Inferior parietal cortex (tissue), 1 donor: ENCODE measurements around the gene STOML1.

Source experiments
- DNase-seq: peaks from one replicate; pipeline ENCODE4 v3.0.0-alpha.2; 2016; ENCODE audit errors: extremely low spot score

STOML1 gene, protein sequence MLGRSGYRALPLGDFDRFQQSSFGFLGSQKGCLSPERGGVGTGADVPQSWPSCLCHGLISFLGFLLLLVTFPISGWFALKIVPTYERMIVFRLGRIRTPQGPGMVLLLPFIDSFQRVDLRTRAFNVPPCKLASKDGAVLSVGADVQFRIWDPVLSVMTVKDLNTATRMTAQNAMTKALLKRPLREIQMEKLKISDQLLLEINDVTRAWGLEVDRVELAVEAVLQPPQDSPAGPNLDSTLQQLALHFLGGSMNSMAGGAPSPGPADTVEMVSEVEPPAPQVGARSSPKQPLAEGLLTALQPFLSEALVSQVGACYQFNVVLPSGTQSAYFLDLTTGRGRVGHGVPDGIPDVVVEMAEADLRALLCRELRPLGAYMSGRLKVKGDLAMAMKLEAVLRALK

DNA sequence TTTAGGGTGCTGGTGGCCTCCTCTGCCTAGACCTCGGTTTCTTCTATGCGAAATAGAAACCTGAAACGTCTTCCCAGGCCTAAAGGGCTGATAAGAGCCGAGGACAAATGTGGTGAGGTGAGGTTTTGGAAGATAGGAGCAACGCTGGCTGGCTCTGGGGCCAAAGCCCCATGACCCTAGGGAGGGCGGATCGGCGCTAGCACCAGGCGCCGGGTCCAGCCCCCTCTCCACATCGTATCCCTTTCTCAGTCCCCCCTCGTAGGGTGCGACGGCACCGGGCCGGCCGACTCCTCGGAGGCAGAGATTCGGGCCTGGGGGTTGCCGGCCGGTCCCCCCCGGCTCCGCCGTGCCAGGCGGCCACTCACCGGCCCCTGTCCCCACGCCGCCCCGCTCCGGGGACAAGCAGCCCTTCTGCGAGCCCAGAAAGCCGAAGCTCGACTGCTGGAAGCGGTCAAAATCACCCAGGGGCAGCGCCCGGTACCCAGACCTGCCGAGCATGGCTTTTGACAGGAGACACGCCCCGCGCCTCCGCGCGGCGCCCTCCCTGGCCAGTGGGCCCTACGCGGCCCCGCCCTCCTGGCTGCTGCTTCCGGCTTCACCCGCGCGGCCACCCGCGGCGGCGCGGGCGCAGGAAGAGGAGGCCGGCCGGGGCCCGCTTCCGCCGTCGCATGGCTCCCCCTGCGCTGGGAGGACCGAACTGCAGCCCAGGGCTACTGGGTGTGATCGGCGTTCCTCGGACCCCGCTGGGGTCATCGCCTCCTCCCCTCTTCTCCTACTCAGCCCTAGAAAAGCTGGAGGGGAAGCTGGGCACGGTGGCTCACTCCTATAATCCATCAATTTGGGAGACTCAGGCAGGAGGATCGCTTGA, at the start of gene STOML1:
Gene STOML1 (minus strand): TSS at position 570 of the 868 bp plus-strand sequence. CDS start 72 bp downstream, at position 498.
- peak; percentile 89 for DNase-seq

DNA sequence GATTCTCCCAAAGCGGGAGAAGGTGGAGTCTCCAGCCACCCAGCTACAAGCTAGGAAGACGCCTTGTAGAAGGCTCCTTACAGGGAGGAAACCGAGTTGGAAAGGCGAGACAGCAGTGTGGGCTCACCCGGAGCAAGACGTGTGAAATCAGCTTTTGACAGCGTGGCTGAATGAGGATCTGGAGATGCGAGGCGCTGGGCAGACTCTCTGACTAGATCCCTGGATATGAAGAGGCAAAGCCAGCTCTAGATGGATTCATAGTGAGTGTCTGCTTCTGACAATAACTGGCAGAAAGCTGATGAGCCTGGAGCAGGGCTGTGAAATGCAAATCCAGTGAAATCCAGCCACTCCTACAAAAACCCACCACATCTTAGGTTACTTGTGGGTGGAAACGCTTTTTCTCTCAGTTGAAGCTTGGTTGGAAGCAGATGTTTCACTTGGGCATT, 49.2 kb upstream of the STOML1 start:
- DNase-seq, result no peak

DNA sequence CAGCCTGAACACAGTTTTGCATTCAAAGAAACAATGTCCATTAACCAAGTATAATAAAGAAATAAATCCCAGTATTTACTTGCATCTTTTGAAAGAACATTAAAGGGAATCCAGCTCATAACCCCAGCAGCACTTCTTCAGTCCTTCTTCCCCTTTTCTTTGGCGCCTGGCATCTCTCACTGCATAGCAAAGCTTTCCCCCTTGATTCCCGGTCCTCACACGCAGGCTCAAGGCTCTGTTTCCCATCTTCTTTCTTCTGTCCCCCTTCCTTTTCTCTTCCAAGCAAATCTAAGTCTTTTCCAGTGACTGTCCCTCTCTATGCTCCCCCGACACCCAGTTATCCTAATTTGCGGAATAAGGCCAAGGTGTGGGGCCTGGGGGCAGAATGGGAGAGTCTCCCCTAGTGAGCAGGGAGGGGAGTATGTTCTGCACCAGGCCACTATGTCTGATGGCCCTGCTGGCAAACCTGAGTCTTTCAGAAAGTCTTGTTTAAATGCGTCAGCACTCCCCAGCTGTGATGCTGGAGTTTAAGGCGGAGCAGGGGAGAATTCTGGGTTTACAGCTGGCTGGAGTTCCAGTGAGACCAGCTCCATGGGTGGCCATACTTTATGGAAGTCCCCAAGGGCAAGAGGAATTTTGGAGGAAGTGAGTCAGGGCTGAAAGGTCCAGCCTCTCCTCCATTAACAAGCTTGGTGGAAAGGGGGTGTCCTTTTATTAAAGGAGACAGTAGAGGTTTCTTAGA, 48.2 kb upstream of the STOML1 start:
- no peak for DNase-seq

DNA sequence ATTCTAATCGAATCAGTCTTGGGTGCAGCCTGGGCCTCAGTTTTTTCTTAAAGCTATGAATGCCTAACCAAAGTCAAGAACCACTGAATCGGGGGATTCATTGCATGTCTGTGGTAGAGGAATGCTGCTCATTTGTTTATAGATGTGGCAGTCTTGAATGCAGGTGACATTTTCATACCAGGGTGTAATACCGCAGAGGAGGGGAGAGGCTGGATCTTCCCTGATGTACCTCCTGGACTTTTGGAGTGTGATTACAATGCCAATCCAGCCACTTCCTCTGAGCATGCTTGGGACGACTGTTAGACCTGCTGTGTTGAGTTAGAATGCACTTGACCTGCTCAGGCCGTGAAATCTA, 47.5 kb upstream of the STOML1 start:
- DNase-seq, result no peak

DNA sequence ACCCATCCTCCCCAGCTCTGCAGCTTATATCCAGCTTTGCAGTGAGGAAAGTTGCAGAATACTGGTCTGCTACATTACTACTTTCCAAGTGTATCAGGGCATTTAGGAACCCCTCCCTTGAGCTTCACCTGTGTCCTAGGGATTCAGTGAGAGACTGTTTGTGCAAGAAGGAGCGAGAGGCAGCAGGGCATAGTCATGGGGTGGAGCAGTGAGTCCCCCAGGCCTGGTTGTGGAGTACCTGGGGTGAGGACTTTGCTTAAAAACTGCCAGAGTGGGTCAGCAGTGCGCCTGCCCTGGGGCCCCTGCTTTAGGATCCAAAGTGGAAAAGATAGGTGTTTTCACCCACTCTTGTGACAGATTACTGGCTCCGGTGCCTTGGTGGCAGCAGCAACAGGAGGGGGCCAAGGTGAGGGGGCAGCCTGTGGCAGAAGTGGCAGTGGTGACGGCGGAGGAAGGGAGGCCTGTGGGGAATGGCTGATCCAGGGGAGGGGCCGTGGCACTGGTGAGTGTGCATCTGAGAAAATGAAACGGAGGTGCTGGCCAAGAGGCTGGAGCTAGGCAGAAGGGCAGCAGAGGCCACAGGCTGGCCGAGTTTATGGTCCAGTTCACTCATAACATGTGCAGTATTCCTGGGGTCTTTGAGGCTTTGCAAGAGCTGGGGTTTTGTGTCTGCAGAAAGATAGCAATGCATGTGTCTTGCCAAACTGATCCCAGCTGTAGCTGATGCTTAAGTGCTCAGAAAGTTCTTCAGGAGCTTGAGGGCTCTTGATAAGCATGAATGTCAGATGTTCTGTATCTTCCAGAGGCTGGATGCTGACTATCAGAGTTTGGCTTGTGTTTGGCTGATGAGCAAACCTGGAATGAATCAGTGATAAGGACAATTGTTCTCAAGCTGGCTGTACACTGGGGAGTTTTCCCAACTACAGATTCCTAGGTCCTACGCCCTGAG, 46.9 kb upstream of the STOML1 start:
- DNase-seq, result no peak

DNA sequence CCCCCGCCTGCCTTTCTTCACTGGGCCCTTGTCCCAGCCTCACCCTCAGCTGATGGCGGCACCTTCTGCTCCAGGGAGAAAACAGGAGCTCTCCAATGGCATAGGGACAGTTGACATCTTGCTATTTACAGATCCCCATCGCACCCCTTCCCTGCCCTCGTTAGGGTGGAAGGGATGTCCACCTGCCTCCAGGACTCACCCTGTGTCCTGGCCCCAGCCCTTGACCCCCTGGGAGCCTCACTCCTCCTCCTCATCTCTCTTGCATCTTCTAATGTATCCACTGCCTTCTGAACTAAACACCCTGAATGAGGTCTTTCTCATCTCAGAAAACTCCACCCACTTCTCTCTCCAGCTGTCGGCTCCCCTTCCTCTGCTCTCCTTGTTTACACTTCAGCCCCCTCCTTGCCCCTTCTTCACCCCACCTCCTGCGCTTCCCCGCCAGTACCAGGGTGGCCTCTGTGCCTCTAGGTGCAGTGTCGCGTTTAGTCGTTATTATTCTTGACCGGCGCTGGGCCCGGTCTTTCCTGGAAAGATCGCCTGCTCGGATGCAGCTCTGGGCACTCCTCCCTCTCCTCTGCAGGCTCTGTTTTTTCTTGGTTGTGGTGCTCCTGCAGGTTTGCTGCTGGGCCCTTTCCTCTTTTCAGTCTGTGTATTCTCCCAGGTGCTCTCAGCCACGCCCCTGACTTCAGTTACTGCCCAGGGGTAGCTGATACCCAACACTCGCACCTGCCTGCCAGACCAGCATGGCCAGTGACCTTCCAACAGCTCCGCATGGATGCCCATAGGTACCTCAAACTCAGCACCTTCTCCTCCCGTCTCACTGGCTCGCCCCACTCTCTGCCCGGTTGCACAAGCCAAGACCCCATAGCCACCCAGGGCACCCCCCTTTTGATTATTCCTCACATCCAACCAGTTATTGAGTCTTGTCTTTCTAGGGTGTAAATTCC, 45.3 kb upstream of the STOML1 start:
- no peak for DNase-seq

DNA sequence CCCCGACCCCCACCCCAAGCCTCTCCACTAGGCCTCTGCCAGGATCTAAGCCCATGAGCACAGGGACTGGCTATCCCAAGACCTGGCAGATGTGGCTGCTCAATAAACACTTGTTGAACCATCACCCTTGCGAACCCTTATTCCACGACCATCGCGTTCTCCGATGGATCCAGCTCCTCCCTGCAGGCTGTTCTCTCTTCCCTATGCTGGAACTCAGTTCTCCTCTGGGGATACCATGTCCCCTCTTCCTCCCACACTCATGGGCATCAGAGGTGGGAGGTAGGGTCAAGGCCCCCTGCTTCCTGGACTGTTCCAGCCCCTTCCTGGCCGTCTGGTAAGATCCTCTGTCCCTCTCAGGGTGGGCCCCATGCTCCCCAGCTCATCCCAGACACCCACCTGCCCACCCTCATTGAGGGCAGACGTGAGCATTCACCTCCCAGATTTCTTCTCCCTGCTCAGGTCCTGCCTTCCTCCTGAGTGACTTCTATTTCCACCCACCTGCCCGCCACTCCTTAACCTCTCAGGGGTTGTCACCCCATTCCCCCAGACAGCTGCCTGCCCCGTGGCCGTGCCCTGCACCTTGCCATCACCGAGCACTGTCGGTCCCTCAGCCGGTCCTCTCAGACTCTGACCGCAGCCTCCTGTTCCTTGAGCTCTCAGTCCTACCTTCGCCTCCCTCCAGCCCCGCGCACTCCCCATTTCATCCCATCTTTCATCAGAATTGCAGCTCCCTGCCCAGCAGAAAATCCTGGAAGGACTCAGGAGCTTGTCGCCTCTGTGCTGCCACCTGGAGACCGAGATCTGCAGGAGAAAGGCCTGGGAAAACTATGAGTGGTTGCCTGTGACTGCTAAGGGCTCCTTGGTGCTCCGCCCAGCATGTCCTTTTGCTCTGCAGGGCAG, 44.4 kb upstream of the STOML1 start:
- DNase-seq, result no peak

DNA sequence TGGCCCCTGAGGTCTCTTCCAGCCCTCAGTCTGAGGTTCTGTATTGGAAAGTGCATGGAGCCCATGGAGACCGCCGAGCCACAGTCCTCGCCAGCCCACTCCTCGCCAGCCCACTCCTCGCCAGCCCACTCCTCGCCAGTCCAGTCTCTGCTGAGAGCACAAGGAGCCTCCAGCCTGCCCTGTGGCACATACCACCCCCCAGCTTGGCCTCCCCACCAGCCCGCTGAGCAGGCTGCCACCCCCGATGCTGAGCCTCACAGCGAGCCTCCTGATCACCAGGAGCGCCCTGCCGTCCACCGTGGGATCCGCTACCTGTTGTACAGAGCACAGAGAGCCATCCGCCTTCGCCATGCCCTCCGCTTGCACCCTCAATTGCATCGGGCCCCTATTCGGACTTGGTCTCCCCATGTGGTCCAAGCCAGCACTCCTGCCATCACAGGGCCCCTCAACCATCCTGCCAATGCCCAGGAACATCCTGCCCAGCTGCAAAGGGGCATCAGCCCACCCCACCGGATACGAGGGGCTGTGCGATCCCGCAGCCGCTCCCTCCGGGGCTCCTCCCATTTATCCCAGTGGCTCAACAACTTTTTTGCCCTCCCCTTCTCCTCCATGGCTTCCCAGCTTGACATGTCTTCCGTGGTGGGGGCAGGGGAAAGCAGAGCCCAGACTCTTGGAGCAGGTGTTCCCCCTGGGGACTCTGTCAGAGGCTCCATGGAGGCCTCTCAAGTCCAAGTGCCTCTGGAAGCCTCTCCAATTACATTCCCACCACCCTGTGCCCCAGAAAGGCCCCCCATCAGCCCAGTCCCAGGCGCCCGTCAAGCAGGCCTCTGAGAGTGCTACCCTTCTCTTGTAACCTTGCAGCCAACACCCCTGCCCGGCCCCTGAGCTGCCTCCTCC, 43.3 kb upstream of the STOML1 start:
- no peak for DNase-seq

DNA sequence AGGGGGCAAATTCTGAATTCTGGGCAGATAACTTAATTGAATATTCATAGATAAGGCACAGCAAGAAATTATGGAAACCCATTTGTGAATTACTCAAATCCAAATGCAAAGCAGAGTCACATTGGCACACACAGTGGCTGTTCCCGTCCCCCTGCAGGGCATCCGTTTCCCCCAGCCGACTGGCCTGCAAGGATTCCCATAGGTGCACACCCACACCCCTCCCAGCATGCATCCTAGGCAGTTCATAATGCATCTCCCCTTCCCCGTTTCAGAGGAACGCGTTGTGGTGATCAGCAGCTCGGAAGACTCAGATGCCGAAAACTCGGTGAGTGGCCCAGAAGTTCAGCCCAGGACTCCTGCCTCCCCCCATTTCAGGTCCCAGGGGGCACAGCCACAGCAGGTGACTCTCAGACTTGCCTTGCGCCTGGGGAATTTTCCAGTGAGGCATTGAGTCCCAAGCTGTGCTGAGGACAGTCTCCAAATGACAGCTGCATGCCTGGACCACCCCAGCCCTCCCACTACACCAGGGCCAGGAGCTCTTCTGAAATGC, 42.2 kb upstream of the STOML1 start:
- DNase-seq, result no peak

DNA sequence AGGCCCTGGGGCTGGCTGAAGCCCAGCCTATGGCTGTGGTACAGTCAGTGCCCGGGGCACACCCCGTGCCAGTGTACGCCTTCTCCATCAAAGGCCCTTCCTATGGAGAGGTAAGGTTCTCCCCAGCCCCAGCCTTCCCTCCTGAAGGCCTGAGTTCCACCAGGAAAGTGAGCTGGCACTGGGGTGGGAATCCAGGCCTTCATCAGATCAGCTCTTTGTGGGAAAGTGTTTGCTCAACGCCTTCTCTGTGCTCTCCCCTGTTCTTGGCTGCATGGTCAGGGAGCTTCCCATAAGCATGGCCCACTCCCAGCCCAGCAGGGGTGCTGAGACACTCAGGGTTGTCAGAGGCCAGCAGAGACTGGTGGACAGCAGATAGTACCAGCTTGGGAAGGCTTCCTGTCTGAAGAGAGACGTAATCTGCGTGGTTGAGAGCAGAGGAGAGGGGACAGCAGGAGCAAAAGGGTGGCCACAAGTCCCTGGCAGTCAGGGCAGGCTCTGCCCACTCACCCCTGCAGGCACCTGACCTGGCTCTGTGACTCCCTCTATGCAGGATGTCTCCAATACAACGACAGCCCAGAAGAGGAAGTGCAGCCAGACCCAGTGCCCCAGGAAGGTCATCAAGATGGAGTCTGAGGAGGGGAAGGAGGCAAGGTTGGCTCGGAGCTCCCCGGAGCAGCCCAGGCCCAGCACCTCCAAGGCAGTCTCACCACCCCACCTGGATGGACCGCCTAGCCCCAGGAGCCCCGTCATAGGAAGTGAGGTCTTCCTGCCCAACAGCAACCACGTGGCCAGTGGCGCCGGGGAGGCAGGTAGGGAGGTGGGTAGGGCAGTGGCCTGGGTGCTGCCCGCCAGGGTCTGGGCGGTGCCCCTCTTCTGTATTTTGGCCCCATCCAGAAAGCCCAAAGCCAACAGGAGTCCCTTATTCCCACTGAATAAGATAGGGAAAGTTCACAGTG, 40.8 kb upstream of the STOML1 start:
- DNase-seq, result no peak

DNA sequence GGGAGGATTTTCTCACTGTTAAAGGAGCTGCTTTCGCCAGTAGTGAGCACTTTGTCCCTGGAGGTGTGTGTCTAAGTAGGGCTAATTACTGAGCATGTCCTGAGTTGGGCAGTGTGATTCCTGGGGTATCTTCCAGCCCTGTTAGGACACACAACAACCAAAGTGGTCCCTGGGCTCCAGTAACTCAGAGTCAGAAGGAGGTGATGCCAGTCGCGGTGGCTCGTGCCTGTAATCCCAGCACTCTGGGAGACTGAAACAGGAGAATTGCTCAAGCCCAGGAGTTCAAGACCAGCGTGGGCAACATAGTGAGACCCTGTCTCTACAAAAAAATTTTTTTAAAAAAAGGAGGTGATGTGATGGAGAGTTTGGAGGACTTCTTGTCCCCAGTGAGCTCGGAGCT, 40.0 kb upstream of the STOML1 start:
- DNase-seq, result no peak

DNA sequence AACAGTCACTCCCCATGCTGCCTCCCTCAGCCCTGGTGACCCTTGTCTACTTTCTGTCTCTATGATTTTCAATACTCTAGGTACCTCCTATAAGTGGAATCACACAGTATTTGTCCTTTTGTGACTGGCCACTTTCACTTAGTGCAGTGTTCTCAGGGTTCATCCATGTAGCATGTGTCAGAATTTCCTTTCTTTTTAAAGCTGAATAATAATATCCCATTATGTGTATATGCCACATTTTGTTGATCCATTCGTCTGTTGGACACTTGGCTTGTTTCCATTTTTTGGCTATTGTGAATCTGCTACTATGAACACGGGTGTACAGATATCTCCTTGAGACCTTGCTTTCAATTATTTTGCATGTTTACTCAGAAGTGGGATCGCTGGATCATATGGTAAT, 36.6 kb upstream of the STOML1 start:
- DNase-seq, result no peak

DNA sequence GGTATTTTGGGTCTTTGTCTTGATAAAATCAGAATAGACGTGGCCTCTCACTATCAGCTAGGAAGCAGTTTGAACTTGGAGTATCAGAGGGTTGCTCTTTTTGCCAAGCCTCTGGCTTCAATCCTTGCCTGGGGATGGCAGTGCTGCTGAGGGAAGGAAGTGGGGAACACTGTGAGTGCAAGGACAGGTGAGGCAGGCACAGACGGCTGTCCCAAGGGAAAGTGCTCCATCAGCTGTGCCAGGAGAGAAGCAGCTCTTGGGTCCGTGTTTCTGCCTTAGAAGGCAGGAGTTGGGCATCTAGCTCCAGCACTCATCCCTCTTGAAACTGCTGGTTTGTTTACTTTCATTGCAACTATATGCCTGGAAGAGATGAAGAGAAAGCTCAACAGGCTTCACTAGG, 35.6 kb upstream of the STOML1 start:
- no peak for DNase-seq

DNA sequence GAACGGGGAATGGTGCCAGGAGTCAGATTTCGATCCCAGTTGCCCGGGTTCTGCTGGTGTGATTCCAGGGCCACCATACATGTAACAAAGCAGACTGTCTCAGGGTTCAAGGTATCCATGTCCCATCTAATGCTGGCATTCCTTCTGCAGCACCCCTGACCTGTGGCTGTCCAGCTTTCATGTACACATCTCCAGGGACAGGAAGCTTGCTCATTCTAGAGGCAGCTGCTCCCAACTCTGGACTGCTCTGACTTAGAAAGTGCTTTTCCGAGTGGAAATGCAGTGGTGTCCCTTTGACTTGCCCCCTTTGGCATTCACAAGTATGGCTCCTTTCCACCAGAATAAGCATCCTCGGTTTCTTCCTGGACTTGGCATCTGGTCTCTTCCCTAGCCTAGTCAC, 33.3 kb upstream of the STOML1 start:
- no peak for DNase-seq

DNA sequence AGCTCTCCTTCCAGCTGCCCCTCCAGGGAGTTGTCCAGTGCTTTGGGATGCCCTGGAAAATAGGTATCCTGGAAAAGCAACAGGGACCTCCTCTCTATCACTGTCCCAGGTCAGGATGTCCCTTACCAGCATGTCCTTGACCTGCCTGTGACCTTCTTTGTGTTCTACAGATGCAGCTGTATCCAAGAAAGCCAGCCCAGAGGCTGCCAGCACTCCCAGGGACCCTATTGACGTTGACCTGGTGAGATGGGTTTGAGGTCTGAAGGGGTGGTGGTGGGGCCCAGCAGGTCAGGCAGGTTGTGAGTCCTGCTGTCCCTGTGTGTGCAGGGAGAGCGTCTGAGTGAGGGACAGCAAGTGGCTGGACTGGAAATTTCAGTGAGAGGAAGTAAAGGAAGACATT, 32.6 kb upstream of the STOML1 start:
- DNase-seq, result no peak

DNA sequence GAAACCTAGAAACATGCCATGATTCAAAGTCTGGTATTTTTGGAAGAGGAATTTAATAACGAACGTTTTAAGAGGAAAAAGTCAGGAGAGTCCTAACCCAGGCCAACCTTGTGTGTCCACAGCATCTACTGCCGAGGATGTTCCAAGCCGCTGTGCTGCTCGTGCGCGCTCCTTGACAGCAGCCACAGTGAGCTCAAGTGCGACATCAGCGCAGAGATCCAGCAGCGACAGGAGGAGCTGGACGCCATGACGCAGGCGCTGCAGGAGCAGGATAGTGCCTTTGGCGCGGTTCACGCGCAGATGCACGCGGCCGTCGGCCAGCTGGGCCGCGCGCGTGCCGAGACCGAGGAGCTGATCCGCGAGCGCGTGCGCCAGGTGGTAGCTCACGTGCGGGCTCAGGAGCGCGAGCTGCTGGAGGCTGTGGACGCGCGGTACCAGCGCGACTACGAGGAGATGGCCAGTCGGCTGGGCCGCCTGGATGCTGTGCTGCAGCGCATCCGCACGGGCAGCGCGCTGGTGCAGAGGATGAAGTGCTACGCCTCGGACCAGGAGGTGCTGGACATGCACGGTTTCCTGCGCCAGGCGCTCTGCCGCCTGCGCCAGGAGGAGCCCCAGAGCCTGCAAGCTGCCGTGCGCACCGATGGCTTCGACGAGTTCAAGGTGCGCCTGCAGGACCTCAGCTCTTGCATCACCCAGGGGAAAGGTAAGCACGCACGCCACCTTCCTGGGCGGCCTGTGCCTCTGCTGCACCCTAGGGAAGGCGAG, 30.8 kb upstream of the STOML1 start:
- no peak for DNase-seq
